HG03159 (cell line): Measurements from ENCODE around the gene VENTX.
"Not testable (repeated sequence)": the region's sequence is repeated elsewhere in the genome, so short reads cannot be mapped to it uniquely, and the experiment has no call there.

ENCODE experiments used
- ATAC-seq: cut with Tn5 transposase; IDR thresholded peaks from one replicate; pipeline ENCODE4 v1.9.1; 2021; ENCODE audit warnings: mild to moderate bottlenecking, moderate library complexity; ENCODE audit not compliant: unreplicated experiment

Gene VENTX

DNA sequence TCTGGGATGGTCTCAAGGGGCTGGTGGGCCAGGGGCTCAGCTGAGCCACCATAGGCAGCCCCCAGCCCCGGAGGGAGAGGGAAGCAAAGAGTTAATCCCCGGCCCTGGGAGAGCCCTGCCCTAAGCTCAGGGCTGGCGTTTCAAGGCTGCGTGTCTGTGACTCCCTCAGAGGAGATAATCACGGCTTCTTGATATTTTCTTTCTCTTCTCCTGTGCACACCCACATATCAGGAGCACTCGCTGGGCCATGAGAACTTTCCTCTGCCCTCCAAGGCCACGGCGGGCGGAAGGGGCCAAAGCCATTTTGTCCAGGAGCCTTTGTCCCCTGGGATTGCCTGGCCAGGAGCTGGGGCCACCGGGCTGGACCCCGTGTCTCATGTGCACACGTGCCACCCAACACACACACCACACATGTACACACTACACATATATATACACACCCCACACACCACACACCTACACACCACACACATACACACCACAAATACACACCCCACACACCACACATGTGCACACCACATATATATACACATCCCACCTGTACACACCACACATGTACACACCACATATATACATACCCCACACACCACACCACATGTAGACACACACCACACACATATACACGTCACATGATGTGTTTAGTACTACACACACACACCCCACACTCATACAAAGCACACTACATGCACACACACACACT is 16.9 kb downstream of the VENTX start:
- ATAC-seq = no peak

DNA sequence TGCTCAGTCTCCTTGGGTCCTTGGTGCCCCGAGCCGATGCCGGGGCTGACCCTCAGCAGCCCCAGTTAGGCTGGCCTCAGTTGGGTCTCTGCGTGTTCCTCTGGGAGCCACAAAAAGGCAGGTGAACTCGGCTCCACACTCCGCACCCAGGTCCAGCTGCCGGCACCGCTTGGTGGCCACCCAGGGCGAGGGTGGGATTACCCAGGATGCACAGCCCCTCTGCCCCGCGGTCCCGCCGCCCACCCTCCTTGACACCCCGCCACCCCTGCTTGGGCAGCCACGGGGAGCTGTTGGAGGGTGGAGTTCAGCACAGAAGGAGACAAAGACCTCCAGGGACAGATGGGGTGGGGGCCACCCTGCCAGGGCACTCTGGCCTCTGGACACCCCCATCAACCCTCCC is 17.7 kb downstream of the VENTX start:
- ATAC-seq = no peak

DNA sequence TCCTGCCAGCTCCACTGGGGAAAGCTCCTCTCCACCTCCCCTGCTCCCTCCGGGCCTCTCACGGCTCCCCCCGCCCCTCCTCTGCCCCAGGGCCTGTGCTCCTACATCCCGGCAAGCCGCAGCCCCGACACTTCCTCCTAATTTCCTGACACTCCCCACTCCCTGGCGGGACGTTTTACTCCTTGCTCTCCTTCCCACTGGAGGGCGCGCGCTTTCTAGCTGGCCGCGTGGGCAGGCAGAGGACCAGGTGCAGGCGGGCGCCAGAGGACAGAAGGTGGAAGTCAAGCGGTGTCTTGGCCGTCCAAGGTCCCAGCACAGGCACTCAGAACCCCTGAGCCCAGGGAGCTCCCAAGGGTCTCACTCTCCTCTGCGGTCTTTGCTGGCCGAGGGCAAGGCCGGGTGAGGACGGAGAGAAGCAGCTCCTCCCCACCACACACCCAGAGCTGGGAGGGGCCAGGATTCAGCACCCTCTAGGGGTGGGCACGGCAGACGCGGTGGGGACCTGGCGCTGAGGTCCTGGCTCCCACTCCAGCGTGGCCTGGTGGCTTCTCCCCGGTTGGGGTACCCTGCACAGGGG is 19.9 kb downstream of the VENTX start:
- no peak for ATAC-seq

DNA sequence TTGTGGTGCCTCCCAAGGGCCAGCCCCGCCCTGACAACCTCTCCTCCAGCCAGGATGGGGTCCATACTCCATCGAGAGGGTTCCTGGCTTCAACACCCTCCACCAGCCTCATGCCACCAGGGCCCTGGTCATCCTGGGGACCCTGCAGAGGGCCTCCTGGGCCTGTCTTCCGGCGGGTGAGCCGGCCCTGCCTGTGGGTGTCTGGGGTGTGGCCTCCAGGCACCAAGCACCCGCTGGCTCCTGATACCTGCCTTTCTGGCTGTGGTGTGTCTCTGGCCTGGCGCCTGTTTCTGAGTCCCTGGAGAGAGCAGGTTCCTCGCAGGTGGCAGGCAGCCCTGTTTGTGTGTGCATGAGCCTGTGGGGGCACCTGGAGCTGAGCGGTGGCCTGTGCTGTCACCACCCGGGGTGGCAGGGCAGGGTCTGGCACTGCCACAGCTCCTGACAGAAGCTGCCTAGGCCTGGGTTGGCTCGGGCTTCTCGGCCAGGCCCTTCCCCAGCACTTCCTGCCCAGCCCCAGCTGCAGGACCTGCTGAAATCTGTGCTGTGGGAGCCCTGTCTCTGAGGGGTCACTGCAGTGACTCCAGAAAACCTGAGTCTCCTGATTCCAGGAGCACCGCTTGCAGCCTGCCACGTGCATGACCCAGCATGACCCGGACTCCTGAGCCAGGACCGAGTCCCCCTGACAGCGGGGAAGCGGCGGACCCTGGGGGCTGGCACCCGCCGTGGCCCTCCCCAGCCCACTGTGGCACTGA is 20.6 kb downstream of the VENTX start:
- no peak for ATAC-seq

DNA sequence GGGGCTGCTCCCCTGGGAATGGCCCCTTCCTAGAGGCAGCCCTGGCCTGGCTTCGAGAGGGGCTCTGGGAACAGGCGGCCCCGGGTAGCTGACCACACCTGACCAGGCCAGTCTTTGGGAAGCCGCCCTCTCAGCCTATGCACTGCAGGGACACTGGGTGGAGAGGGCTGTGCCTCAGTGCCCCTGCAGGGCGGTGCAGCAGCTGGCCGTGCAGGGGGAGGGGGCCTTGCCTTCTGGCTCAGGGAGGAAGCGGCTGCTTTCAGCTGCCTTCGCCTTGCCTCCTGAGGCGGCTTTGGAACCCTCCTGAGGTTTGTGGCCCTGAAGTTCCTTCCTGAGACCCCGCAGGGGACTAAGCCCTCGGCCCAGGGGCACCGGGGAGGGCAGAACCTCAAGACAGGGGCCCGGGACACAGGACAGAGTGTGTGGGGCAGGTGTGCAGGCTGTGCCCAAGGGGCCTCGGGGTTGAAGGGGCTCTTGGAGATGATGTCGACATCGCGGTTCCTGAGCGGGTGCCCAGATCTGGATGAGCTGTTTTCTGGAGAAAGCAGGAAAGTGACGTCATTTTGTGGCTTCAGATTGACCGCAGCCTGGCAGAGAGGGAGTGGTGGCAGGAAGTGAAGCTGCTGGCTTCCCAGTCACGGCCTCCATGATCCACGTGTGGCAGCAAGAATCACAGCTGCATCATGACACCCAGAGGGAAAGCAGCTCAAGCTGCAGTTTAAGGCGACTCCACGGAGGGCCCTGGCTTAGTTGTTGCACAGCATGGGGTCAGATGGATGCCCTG is 21.4 kb downstream of the VENTX start:
- ATAC-seq = no peak

DNA sequence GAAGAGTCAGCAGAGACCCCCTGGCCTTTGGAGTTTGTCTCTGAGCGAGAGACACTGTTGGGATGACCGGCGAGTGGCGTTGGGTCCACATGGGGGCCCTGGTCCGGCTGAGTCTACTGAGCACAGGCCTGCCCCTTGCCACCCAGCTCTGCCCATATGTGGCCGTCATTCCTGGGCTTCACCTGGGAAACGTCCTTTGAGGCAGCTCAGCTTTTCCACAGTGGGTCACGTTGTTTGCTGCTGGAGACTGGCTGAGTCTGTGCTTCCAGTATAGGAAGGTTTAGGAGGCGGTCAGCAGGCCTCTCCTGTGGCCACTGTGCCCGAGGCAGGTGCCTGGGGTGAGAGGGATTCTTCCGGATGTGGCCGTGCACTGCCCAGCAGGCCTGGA is 21.9 kb downstream of the VENTX start:
- no peak for ATAC-seq

DNA sequence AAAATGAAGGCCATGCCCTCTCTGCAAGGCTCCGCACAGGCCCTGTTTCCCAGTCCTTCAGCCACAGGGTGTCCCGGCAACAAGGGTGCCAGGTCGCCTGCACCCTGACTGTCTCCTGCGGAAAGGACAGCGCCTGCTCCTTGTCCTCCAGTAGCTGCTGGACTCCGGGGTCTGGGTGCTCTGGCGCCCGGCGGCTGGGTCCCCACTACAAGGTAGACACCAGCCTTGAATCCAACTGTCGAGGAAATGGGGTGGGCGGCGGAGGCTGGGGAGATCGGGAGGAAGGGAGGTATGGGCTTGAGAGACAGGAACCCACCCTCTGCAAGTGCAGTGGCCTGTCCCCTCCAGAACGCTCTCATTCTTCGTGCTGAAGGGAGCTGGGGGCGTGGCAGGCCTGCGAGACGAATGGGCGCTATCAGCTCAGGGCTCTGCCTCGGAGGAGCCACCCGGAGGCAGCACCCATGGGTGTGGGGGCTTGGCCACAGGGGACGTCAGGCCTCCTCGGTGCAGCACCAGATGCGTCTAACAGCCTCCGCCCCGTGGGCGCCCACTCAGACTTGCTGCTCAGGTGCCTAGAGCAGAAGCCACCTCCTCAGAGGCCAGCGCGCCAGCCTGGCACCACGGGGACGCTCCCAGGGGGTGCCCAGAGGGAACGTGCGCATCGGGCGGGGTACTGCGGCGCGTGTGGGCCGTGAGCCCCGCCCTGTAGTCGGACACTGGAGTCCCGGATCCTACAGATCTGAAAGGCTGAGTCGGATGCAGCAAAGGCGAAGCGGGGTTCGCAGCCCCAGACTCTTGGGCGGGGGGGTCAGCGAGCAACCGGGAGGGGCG is 23.5 kb downstream of the VENTX start:
- peak; percentile 42 for ATAC-seq

DNA sequence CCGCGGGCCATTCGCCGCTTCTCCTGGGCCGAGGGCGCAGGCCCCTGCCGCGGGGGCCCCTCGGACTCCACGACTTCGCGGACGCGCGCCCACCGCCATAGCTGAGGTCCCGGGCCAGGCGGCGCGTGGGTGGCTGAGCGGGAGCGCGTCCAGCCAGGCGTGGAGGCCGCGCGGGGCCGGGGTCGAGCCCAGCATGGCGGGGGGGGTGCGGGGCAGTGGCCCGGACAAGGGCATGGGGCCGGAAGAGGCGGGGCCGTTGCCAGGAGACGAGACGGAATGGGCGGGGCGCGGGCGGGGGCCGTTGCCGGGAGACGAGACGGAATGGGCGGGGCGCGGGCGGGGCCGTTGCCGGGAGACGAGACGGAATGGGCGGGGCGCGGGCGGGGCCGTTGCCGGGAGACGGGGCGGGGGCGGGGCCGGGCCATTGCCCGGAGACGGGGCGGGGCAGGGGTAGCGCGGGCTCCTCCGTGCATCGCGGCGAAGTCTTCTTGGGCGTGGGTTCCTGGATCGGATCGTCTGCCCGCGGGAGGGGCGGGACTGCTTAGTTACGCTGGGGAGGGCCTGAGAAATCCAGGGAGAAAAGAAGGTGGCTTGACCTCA is 24.2 kb downstream of the VENTX start:
- peak; percentile 56 for ATAC-seq

DNA sequence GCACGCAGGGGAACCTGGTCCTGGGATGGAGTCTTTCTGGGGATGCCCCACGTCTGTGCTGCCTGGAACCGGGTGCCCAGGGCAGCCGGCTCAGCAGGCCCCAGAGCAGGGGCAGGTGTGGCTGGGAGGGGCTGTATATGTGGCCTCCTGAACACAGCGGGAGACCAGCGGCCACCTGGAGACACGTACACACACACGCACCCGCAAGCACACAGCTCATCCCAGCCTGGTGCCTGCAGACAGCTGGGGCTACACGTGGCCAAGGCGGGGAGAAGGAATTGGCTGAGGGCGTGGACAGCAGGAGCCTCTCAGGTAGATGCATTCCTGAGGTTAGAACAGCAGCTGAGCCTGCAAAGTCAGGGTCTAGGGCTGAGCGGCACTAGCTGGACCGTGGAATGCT is 25.0 kb downstream of the VENTX start:
- no peak for ATAC-seq

DNA sequence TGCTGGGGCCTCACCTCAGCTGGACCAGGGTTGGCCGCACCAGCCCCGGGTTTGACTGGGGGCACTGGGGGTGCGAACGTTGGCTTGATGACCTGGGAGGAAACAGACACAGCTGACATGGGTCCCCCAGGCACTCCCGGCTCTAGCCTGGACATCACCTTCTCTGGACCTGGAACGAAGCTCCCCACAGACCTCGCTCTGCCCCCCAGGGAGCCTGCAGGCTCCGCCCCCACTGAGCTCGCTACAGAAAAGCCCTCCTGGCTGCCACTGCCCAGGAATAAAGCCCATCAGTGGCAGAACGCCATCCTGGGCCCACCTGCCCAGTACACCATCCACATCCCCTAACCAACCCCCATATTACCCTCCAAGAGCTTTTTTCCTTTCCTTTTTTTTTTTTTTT is 26.0 kb downstream of the VENTX start:
- no peak for ATAC-seq

DNA sequence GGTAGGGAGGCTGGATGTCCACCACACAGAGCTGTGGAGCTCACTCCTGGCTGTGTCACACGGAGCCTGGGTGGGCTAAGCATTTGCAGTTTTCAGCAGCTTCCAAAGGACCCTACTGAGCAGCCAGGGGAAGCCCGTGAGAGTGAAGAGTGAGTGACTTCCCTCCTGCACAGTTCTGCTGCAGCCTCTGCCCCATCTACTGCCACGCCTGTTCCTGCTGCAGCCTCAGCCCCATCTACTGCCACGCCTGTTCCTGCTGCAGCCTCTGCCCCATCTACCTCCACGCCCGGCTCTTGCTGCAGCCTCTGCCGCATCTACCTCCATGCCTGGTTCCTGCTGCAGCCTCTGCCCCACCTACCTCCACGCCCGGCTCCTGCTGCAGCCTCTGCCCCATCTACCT is 26.8 kb downstream of the VENTX start:
- ATAC-seq = no peak

DNA sequence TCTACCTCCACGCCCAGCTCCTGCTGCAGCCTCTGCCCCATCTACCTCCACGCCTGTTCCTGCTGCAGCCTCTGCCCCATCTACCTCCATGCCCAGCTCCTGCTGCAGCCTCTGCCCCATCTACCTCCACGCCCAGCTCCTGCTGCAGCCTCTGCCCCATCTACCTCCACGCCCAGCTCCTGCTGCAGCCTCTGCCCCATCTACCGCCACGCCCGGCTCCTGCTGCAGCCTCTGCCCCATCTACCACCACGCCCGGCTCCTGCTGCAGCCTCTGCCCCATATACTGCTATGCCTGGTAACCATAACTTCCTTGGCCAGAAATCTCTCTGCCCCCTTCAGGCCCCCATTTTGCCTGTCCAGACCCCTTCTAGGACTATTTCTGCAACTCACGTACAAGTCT is 27.4 kb downstream of the VENTX start:
- not testable (repeated sequence) for ATAC-seq

DNA sequence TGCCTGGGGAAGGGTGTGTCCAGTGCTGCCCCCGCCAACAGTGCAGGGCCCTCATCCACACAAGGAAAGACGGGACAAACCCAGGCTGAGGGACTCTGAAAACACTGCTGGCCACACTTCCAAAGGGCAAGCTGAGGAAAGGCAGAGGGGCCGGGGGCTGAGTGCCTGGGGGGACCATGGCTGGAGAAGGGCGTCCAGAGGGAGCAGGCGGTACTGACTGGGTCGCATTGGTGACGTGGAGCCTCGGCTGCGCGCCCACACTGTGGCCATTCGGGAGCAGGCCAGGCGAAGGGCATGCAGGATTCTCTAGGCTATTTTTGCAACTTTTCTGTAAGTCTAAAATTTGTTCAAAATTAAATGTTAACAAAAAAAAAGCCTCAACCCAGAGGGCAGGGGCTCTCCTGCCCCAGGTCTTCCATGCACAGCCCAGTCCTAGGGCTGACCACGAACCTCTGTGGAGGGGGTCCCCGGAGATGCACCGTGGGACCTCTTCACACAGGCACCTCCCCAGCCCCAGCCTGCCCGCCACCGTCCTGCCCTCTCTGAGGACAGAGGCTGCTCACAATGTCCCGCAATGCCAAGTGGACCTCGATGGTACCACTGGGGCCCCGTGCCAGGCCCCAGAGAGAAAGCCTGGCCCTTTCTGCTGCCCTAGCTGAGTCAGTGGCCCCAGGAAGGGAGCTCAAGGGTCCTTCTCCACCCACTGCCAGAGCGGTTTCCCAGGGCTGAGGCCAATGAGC is 28.6 kb downstream of the VENTX start:
- no peak for ATAC-seq

DNA sequence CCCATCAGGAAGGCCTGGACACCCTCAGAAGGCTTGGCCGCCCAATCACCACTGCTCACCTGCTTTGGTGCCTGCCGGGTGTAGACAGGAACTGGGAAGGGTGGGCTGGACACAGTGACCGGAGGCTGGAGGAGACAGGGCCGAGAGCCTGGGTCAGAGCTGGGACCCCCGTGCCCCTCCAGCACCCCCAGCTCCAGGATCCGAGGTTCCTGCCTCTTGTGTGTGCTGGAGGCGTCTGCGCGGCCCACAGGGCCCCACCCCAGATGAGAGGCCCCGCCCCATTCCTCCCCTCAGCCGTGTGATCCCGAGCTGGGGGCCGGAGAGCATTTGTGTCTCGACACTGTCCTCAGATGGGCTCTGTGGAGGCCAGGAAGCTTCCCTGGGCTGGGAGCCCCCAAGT is 29.6 kb downstream of the VENTX start:
- no peak for ATAC-seq

DNA sequence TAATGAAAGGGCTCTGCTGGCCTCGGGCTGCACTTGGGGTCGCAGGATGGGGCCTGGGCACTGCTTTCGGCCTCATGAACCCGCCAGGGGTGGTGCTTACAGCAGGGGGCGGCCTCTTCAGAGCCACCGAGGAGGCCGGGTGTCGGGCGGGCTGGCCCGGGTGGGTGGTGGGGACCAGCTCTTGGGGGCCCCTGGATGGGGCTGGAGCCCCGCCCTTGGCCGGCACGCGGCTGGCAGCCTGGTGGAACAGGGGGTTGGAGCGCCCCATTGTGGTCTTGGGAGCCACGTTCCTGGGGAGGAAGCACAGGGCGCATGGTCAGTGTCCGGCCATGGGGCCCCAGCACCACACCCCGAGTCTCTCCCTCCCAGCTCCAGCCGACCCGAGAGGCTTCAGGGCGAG is 30.2 kb downstream of the VENTX start:
- no peak for ATAC-seq

DNA sequence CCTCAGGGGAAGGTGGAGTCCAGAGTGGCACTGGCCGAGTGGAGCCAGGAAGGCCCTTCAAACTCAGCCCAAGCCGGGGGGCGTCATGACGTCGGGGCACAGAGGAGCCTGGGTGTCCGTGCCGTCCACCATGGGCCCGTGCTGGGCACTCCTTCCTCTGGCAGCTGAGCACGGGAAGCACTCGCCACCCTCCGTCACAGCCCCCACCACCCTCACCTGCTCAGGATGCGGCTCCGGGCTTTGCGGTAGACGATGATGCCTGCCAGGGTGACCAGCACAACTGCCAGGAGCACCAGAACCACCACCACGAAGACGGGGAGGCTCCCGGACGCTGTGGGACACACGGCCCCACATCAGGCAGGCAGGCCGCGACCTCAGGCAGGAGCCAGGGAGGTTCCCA is 30.9 kb downstream of the VENTX start:
- ATAC-seq = no peak

DNA sequence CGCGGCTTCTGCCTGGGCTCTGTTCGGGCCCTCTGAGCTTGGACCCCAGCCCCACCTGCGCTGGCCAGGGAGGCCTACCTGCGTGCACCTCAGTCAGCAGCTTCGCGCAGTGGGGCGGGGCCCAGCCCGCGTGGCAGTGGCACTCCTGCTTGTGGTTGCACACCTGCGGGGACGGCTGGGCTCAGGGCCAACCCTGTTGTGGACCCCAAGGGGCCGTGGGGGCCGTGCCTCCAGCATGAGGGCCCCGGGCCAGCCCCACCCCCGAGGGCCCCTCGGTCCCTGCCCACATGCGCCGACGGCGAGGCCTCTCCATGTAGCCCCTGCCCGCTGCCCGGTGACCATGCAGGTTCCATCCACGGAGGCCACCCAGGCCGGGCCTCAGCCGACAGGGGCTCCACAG is 31.7 kb downstream of the VENTX start:
- no peak for ATAC-seq

DNA sequence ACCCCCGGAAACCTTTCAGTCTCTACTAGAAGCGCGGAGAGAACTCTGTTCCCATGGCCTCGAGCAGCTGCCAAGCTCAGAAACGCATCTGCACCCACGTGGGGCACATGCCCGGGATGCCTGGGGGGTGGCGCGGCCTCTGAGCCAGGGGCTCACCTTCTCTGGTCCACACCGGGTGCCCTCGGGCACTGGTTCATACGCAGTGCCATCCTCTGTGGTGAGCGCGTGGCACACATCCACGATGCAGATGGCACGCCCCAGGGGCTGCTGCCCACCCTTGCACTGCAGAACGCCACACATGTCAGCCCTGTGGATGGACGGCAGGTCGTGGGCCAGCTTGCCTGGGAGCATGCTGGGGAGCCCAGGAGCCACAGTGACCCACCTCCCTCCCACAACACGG is 32.5 kb downstream of the VENTX start:
- no peak for ATAC-seq

DNA sequence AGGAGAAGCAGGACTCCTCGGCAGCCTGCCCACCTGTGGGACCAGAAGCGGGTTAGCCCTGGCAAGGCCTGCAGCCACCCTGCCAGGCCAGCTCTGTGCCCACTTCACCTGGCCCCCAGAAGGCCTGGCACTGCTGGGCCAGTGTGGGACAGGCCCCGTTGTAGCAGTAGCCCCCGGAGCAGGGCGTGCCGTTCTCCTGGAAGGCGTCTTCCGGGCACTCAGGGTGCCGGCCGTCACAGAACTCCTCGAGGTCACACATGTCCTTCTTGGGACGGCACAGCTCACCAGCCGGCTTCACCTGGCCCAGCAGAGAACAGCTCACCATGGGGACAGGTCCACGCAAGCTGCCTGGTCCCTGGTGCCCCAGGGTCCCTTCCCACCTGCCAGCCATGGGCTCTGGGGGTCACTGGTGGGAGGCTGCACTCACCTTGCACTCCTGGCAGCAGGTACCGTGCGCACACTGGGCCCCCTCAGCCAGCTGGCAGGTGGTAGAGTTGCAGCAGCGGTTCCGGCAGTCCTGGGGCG is 33.2 kb downstream of the VENTX start:
- no peak for ATAC-seq
